ENCODE measurements around the gene CCM2. TPM values are rescaled to one million over a fixed set of nuclear protein-coding genes. Genes with fewer than 3 reads are reported as not detected.

Gene CCM2
- polyA plus RNA-seq, 12 donors, result 33.7 to 43.4 (median 38.3) TPM; not detected in 1

DNA sequence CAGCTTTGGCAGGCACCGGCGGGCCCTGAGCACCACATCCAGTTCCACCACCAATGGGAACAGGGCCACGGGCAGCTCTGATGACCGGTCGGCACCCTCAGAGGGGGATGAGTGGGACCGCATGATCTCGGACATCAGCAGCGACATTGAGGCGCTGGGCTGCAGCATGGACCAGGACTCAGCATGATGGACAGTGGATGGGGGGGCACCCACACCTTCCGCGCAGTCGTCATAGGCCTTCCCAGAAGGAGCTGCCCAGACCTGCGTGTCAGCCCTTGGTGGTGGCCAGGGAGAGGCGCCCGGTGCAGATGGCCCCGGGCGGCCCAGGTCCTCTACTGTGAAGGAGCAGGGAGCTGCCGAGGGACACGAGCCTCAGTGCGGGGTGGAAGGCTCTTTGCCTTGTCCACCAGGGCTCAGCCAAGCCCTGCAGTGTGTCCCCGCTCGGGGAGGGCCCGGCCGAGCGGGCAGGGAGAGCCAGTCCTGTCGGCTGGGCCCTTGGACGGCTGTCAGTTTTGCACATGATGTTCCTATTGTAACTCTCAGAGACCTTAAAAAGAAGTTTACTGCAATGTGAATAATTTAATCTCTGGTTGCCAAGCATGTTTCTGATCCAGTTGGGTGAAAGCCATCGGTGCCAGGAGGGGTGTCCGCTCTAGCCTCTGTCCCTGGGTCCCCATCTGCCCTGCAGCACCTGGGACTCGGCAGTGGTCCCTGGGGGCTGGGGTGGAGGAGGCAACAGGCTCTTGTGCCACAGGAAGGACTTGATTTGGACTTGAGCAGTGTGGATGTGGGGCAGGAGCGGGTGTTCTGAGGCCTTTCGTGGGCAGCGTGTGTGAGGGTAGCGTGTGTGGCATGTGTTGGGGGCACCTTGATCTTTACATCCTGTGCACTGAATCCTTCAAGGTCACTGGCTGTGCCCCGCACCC lies 76.1 kb downstream of the CCM2 start:
- DNase-seq, result no peak

DNA sequence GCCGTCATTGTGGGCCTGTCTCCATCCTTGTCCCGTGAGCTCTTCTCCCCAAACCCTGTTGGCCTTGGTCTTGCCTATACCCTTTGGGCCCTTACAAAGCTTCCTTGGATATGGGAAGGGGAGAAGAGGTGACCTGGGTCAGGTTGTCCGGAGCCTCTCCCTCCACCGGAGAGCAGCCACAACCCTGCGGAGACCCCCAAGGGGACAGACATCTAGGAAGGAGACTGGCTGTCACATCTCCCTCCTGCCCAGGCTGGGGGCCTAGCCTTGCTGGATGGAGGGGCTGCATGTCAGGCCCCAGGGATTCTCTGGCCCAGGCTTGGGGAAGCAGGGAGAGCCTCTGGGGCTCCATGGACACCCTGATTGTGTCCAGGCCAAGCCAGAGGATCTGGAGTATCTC lies 76.9 kb downstream of the CCM2 start:
- no peak for DNase-seq

DNA sequence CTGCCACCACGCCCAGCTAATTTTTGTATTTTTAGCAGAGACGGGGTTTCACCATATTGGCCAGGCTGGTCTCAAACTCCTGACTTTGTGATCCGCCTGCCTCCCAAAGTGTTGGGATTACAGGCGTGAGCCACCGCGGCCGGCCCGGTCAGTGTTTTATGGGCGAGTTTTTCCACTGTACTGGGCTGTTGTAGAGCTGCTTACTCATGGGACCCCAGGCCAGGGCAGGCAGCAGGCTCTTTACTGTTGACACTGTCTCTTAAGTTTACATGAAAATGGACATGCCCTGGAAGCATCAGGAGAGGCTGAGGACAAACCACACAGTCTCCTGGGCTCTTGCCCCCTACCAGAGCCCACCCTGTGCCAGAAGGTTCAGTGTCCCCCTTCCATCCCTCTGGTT lies 77.6 kb downstream of the CCM2 start:
- no peak for DNase-seq

DNA sequence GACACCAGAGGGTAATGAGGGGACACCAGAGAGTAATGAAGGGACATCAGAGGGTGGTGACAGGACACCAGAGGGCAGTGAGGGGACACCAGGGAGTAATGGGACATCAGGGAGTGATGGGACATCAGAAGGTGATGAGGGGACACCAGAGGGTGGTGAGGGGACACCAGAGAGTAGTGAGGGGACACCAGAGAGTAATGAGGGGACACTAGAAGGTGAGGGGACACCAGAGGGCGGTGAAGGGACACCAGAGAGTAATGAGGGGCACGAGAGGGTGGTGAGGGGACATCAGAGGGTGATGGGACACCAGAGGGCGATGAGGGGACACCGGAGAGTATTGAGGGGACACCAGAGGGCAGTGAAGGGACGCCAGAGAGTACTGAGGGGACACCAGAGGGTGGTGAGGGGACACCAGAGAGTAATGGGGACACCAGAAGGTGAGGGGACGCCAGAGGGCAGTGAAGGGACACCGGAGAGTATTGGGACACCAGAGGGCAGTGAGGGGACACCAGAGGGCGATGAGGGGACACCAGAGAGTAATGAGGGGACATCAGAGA lies 78.2 kb downstream of the CCM2 start:
- DNase-seq, result no peak

DNA sequence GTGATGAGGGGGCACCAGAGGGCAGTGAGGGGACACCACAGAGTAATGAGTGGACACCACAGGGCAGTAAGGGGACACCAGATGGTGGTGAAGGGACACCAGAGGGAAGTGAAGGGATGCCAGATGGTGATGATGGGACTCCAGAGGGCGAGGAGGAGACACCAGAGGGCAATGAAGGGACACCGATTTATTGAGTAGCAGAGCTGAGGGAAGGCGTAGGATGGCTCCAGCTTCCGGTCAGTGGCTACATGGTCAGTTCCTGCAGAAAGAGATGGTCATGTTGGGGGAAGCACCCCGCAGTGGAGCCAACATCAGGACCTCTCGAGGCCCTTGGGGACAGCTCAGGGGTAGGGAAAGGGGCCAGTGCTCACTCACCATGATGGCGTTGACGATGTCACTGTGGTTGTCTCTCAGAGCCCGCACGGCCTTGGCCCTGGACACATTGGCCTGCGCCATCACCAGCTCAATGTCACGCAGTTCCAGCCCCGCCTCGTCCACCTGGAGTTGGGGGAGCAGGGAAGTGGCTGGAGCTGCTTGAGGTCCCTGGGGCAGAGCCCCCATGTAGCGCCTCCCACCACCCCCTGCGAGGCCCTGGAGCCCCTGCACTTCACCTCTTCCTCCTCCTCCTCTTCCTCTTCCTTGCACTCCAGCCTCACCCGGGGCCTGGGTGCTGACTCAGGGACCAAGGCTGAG lies 80.4 kb downstream of the CCM2 start:
- DNase-seq, result no peak

DNA sequence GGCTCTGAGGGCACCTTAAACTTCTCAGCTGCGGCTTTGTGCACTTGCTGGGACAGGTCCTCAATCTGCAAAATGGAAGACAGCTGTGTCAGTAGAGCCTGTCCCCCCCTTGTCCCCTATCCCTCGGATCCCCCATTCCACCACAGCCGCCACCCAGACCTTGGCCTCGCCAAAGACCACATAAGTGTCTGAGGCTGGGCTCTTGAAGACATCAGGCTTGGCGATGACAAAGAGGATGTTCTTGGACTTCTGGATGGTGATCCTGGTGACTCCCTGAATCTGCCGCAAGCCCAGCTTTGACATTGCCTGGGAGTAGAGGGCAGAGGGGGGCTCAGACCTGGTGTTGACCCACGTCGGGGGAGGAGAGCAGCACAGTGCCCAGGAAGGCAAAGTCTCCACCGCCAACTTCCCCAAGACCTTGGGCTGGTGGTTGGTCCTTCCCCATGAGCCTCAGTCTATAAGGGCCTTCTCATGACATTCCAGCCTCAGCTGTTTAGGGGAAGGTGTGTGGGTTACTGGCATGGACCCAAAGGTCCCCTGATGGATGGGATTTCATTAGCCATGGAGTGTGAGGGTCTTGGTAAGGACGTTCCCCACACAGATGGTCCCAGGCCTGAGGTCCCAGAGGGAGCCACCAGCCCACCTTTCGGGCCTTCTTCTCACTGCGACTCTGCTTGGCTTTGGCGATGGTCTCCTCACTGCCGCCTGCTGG lies 81.1 kb downstream of the CCM2 start:
- DNase-seq, result no peak

DNA sequence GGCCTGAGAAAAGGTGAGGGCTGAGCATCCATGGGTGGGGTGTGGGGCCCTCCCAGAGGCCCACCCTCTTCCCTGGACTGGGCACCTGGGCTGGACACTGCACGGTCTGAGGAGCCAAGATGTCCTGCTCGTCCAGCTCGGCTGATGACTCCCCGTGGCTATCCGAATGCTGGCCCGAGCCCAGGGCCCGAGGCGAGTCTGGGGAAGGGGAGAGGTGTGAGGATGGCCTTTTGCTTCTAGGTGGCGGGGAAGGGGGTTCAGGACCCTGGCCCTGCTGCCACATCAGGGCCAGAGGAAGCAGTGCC lies 81.6 kb downstream of the CCM2 start:
- DNase-seq, result no peak

DNA sequence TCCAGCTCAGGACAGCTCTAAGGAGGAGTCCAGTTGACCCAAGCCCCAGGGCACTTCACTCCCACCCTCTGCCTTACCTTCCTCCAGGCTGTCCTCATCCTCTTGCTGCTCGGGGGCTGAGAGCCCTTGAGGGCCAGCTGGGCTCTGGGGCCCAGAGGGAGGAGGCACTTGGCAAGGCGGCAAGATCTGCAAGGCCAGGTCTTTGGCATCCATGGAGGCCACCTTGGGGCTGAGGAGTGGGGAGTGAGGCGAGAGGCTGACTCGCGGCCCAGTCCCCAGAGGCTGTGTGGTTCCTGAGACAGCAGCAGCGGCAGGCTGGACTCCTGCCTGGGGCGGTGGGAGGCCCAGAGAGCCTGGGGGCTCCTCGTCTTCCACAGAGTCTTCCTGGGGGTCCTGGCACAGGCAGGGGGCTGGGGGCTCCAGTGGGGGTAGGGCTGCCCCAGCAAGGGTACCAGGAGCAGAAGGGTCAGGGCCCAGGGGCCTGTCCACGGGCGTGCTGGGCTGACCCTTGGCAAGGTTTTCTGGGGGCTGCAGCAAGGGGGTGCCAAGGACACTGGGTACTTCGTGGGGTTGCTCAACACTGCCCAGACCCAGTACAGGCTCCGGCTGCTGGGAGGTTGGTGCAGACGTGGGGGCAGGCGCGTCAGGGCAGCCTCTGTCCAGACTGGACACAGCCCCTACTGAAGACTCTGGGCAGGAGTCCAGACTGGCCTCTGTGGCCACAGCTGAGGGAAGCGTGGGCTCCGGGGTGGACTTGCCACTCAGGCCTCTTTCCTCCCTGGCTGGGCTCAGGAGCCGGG lies 82.2 kb downstream of the CCM2 start:
- no peak for DNase-seq

DNA sequence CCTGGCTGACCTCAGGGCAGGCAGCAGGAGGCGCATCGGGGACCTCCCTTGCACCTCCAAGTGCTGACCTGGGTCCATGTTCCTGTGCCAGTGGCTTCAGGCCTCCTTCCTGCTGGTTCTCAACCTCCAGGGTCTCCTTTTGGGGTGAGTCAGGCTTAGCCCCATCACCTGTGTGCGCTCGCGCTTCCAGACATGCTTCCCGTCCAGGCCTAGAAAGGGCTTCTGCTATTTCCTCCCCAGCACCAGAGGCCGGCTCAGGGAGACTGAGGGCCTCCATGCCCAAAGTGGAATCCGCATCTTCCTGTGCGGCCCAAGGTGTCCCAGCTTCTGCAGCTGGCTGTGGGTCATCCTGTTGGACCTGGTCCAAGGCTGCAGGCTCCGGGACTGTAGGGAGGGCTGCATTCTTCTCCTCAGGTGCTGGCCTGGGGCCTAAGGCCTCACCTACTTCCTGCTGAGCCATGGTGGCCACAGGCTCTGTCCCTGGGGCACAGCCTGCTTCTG lies 82.9 kb downstream of the CCM2 start:
- DNase-seq, result no peak

DNA sequence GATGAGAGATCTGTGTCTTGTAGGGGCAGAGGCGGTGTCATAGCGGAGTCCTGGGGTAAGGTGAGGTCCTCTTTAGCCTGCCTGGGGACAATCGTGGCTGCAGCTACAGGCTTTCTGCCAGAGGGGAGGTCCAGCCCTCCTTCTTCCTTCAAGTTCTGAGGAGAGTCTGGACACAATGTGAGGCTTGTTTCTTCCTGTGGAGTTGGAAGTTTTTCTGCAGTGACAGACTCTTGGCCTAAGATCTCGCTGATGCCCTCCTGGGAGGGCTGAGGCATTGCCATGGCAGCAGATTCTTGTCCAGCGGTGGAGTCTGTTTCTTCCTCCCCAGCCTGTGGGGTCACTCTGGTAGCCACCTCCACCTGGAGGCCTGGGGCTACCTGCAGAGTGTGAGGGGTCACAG lies 84.3 kb downstream of the CCM2 start:
- DNase-seq, result no peak

DNA sequence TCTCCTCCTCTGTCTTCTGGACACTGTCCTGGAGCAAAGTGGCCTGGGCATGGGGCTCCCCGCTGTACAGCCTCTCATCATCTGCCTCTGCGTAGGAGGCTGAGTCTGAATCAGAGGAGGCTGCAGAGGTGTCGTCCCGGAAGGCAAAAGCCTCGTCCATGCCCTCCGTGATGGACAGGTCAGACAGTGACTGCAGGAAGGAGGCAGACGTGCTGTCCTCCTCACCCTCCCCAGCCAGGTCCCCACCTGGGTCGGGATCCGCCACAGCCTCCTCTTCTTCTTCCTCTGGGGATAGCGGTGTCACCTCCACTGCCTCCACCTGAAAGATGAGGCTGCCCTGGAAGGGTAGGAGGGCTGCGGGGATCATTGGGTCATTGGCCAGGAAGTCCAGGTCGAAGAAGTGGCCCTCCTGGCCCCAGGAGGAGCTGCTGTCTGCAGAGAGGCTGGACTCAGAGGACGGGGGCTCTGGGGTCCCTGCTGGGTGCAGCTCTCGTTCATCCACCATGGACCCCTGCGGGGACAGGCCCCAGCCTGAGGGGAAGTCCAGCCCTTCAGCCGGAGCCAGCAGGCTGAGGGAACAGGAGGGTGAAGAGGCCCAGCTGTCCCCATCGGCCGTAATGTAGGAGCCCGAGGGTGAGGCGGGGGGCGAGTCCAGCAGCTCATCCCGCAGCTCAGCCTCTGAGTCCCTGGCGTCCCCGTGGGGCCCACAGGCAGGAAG lies 85.1 kb downstream of the CCM2 start:
- no peak for DNase-seq

DNA sequence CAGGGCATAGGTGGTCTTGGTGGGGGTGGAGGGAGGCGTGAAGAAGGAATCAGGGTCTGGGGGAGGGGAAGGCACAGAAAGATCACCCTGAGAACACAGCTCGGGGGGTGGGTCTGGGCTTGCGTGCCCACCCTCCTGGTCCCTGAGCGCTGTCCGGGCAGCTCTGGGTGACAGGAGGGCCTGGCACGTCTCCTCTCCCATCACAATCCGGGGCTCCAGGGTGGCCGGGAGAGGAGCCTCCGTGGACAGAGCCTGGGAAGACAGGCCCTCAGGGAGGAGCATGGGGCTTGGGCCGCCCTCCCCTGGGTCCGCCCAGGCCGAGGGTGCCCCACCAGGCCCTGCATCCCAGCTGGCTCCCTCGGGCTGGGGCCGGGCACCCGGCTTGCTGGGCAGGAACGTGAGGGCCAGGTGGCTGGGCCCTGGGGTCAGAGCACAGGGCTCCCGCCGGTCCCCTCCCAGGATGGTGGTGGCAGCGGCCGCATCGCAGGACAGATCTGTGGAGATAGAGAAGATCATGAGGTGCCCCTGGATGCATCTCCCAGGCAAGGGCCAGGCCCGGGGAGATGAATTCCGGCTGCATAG lies 85.7 kb downstream of the CCM2 start:
- no peak for DNase-seq

DNA sequence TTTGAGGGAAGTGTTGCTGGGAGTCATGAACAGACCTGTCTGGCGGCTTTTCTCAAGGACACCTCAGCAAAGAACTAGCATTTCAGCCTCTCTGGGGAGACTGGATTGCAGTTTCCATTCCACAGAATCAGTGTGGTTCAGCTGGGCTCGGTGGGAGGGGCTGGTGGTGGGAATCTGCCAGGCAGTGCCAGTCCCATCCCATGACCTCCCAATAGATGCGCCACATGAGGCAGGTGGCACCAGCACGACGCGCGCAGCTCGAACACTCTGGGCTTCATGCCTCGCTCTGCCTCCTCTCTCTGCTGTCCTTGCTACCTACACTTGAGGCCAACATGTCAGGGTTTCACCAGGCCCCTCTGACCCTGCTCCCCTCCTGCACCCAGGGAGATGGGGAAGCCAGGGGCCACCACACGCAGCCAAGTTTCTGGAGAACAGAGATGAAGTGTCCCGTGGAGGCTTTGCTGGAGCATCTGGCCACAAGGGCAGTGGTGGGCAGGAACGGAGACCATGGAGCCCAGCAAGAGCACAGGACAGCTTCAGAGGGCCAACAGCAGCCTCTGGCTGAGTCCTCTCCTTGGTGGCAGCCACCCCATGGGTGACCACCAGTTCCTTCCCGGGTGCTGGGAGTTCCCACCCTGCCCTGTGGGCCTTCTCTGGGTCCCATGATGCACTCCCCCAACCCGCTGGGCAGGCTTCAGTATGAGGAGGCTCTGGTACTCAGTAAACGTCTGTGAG lies 86.5 kb downstream of the CCM2 start:
- DNase-seq, result no peak

DNA sequence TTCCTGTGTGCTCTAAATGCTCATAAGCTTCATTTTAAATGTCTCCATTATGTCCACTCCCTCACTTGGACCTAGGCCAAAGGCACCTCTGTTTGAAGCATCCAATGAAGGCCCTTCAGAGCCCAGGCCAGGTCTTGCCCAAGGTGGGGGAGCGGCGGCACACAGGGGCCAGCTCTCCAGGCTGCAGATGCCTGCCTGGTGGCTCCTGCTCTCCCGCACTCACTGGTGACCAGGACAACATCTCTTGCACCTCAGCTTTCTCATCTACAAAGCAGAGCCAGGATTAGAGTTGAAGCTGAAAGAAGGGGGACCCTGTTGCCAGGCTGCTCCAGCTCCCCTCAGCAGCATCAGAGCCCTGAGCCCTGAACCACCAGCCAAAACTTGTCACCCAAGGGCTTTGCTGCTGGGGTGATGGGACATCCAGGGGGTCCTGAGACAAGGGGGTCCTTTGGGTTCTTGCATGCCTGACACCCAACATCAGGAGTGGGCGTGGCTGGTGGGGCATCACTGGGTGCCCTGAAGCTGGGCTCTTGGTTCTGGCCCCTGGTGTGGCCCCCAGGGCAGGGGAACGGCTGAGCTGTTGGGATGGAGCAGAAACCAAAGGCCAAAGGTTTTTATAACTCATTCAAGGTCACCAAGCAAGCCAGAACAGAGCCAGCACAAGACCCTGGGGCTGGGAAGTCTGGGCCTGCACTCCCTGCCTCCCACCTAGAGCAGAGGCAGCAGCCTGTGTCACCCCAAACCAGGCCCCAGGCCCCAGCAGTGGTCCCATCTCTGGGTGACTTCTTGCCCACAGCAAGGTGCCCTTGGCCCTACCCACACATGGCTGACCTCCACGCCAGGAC lies 87.5 kb downstream of the CCM2 start:
- DNase-seq, result no peak

DNA sequence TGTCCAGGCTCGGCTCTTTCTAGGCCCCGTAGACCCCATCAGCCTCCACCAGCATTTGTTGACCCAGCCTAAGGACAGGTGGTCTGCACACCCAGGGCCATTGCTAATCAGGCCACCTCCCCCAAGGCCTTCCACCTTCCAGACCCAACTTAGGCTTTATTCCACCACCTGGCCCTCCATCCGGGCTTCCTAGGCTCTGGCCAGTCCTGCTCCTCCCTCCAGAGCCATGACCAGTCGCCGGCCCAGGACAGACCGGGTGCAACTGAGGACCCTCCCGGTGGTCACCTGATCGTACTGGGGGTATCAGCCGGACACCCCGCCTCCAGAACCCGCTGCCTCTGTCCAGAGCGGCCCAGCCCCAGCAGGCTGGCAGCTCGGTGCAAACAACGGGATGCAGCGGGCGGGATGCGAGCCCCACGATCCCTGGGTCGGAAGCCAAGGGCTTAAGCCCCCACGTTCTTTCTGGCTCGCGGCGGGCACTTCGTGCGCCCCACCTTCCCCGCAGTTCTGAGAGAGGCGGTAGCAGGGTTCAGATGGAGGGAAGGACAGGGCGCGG lies 88.2 kb downstream of the CCM2 start:
- DNase-seq, result no peak

DNA sequence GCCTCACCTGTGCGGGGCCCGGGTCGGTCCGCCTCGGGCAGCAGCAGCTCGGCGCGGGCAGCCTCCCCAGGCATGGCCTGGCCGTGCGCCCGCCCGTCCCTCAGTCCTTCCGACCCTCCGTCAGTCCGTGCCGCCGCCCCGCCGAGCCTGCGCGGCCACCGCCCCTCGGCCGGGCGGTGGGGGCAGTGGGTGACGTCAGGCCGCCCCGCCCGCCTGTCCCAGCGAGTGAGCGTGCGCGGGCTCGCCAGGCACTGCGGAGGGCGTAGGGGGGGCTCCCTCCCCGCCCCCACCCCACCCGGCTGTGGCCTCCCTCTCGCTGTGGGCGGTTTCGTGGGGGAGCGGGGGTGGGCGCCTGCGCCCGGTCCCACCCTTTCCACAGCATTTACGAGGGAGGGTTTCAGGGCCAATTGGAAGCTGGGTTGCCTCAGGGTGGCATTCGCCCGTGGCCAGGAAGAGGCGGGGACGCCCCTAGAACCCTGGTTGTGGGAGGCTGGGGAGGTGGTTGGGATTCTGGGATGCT lies 88.9 kb downstream of the CCM2 start, which contains the start of gene NACAD:
TSS of gene NACAD (minus strand) at position 149 of the 520 bp plus-strand sequence. CDS start at position 74, 75 bp downstream.
- peak; percentile 44 for DNase-seq

DNA sequence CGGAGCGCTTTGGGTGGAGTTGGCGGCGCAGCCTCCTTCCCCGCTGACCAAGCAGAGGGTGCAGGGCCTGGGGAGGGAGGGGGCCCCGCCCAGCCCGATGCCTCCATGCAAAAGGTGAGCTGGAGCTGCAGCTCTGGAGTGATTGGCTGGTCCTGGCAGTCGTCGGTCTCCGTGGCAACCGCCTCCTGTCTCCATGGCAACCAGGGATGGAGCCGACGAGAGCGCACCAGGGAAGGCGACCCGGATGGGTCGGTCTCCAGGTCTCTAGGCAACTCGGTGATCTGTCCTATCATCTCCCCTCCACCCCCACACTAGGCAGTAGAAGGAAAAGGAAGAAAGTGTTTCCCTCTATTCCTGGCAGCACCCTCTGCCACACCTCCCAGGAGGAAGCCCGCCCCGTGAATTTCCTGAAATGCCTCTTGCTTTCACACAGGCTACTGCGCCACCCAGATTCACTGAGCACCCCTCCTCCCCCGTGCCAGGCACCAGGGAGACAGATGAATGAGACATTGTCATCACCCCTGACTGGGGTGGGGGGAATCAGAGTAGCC lies 89.4 kb downstream of the CCM2 start:
- DNase-seq, result peak; percentile 31
